Glutamatergic neuron (in vitro differentiated cells): ENCODE measurements around the gene EIF2B2. TPM values are rescaled to one million over a fixed set of nuclear protein-coding genes. Genes with fewer than 3 reads are reported as not detected.

Experiments
- DNase-seq: peaks from one replicate; pipeline ENCODE4 v3.0.0; 2022
- H3K27ac Mint-ChIP-seq: one replicate; pipeline ENCODE4 v1.8.0; 2020; ENCODE audit warnings: mild to moderate bottlenecking, mixed read lengths, inconsistent platforms; ENCODE audit not compliant: unreplicated experiment
- H3K27me3 Mint-ChIP-seq: one replicate; pipeline ENCODE4 v1.8.0; 2020; ENCODE audit warnings: mild to moderate bottlenecking, moderate library complexity, mixed read lengths, inconsistent platforms; ENCODE audit not compliant: unreplicated experiment
- H3K36me3 Mint-ChIP-seq: one replicate; pipeline ENCODE4 v1.8.0; 2020; ENCODE audit warnings: mild to moderate bottlenecking, mixed read lengths, inconsistent platforms; ENCODE audit not compliant: unreplicated experiment
- H3K4me1 Mint-ChIP-seq: one replicate; pipeline ENCODE4 v1.8.0; 2020; ENCODE audit warnings: mild to moderate bottlenecking, low read depth, mixed read lengths, inconsistent platforms; ENCODE audit not compliant: unreplicated experiment
- H3K4me3 Mint-ChIP-seq: one replicate; pipeline ENCODE4 v1.8.0; 2020; ENCODE audit warnings: mild to moderate bottlenecking, mixed read lengths, inconsistent platforms; ENCODE audit not compliant: unreplicated experiment
- H3K9me3 Mint-ChIP-seq: one replicate; pipeline ENCODE4 v1.8.0; 2020; ENCODE audit warnings: mild to moderate bottlenecking, moderate library complexity, mixed read lengths, inconsistent platforms; ENCODE audit not compliant: unreplicated experiment
- CTCF ChIP-seq: fragments of 200-600 bp; sonication (generic); IDR thresholded peaks from one replicate; pipeline ENCODE4 v1.5.0; 2021; ENCODE audit not compliant: partially characterized antibody, unreplicated experiment
- total RNA-seq: library from RNA; stranded (reverse); fragmentation: NEBNext Ultra II Directional; extraction: Animal tissue kit (Norgen Biotek cat#: 25700); gene quantifications from one replicate; pipeline ENCODE4 v1.2.1, GENCODE V29; 2021; ENCODE audit not compliant: unreplicated experiment

Gene EIF2B2
- total RNA-seq, 1 donor from 2014 or later: 39.6 TPM

GRCh38 chr14:74973003-74973653, 29.6 kb upstream of the EIF2B2 start:
- H3K9me3 Mint-ChIP-seq: peaks cover 9% of the 10 kb centered on the region
- H3K36me3 Mint-ChIP-seq: no peaks in the 10 kb centered on the region
- H3K4me1 Mint-ChIP-seq: peaks cover 25% of the 10 kb centered on the region
- no peak overlapping the region for H3K4me3 Mint-ChIP-seq
- TF ChIP-seq CTCF: no peak
- peak overlapping the region; percentile 8 for H3K27ac Mint-ChIP-seq
- peaks cover 4% of the 10 kb centered on the region for H3K27me3 Mint-ChIP-seq
- no peak for DNase-seq

- Mint-ChIP-seq H3K36me3 (no peaks in the 10 kb centered on the region), H3K27me3 (peaks cover 8% of the 10 kb centered on the region), H3K9me3 (peaks cover 9% of the 10 kb centered on the region), H3K27ac (no peak overlapping the region), H3K4me1 (peaks cover 27% of the 10 kb centered on the region), H3K4me3 (peak overlapping the region; percentile 44)
- TF ChIP-seq CTCF: no peak
- DNase-seq: no peak
These were observed 28.8 kb upstream of the EIF2B2 start for GRCh38 chr14:74973905-74974363.

- H3K4me1 Mint-ChIP-seq: peaks cover 28% of the 10 kb centered on the region
- H3K27me3 Mint-ChIP-seq: peaks cover 9% of the 10 kb centered on the region
- no peak overlapping the region for H3K27ac Mint-ChIP-seq
- H3K4me3 Mint-ChIP-seq: peak overlapping the region; percentile 44
- no peaks in the 10 kb centered on the region for H3K36me3 Mint-ChIP-seq
- H3K9me3 Mint-ChIP-seq: peaks cover 9% of the 10 kb centered on the region
- TF ChIP-seq CTCF: no peak
- DNase-seq: no peak
These were observed 28.2 kb upstream of the EIF2B2 start for GRCh38 chr14:74974364-74975058.

- DNase-seq: no peak
- no peak overlapping the region for H3K27ac Mint-ChIP-seq
- peaks cover 32% of the 10 kb centered on the region for H3K4me1 Mint-ChIP-seq
These were observed 27.5 kb upstream of the EIF2B2 start for GRCh38 chr14:74975059-74975810.

More at GRCh38 chr14:74975059-74975810, 27.5 kb upstream of the EIF2B2 start:
- peaks cover 9% of the 10 kb centered on the region for H3K27me3 Mint-ChIP-seq
- no peak for TF ChIP-seq CTCF
- peaks cover 13% of the 10 kb centered on the region for H3K9me3 Mint-ChIP-seq
- no peaks in the 10 kb centered on the region for H3K36me3 Mint-ChIP-seq
- H3K4me3 Mint-ChIP-seq: peak overlapping the region; percentile 41
